Hindlimb muscle (tissue), 1 donor: ENCODE results near the gene DLL4. TPM values are rescaled to one million over a fixed set of nuclear protein-coding genes. Genes with fewer than 3 reads are reported as not detected.
A peak's percentile ranks its signal among the peaks of the same experiment; 100 is the strongest.

Source experiments
- DNase-seq: peaks from one replicate; pipeline ENCODE4 v3.0.0-alpha.2; 2013
- polyA plus RNA-seq: library from polyadenylated mRNA; unstranded; fragments of 120-200 nt; gene quantifications from one replicate; pipeline ENCODE4 v1.2.1, GENCODE V29; 2013; ENCODE audit not compliant: insufficient read length

DLL4 gene
- polyA plus RNA-seq, 1 donor = 16.7 TPM

GRCh38 chr15:40906991-40907802 lies 21.9 kb upstream of the DLL4 start:
- peak; percentile 67 for DNase-seq

GRCh38 chr15:40908095-40908494 lies 21.0 kb upstream of the DLL4 start:
- DNase-seq = no peak

GRCh38 chr15:40909662-40910630 lies 19.2 kb upstream of the DLL4 start:
- no peak for DNase-seq

GRCh38 chr15:40911141-40911540 lies 18.0 kb upstream of the DLL4 start:
- DNase-seq = no peak

- DNase-seq = no peak
These were observed 17.4 kb upstream of the DLL4 start for GRCh38 chr15:40911693-40912092.

GRCh38 chr15:40912478-40912877 lies 16.7 kb upstream of the DLL4 start:
- DNase-seq = no peak

GRCh38 chr15:40914013-40914412 lies 15.1 kb upstream of the DLL4 start:
- no peak for DNase-seq

- no peak for DNase-seq
These were observed 14.7 kb upstream of the DLL4 start for GRCh38 chr15:40914486-40914885.

- DNase-seq = no peak
These were observed 14.0 kb upstream of the DLL4 start for GRCh38 chr15:40915116-40915661.

- DNase-seq = no peak
These were observed 13.5 kb upstream of the DLL4 start for GRCh38 chr15:40915679-40916078.

- no peak for DNase-seq
These were observed 11.6 kb upstream of the DLL4 start for GRCh38 chr15:40917585-40917984.

- no peak for DNase-seq
These were observed 10.9 kb upstream of the DLL4 start for GRCh38 chr15:40918146-40918798.

- DNase-seq = no peak
These were observed 10.2 kb upstream of the DLL4 start for GRCh38 chr15:40918799-40919392.

- no peak for DNase-seq
These were observed 7.1 kb upstream of the DLL4 start for GRCh38 chr15:40921949-40922607.

GRCh38 chr15:40922608-40923005 lies 6.5 kb upstream of the DLL4 start:
- no peak for DNase-seq

- no peak for DNase-seq
These were observed 5.6 kb upstream of the DLL4 start for GRCh38 chr15:40923551-40923950.

- DNase-seq = no peak
These were observed 3.7 kb upstream of the DLL4 start for GRCh38 chr15:40925495-40925862.

GRCh38 chr15:40925863-40926658 lies 3.1 kb upstream of the DLL4 start:
- DNase-seq = no peak

- DNase-seq = no peak
These were observed 2.3 kb upstream of the DLL4 start for GRCh38 chr15:40926659-40927494.

GRCh38 chr15:40927495-40927872 lies 1.7 kb upstream of the DLL4 start:
- no peak for DNase-seq
